PC-3 (cell line): Measurements from ENCODE around the gene PPL.

Source experiments
- CTCF ChIP-seq: fragments of 300-600 bp; sonication (generic); conservative IDR thresholded peaks from 2 replicates; pipeline ENCODE4 v1.5.1; 2017; ENCODE audit warnings: antibody characterized with exemption, low read depth, mild to moderate bottlenecking, low read length
- EZH2 ChIP-seq: fragments of 300-600 bp; sonication (generic); IDR thresholded peaks from one replicate; pipeline ENCODE4 v1.6.1; 2017; ENCODE audit warnings: antibody characterized with exemption, mild to moderate bottlenecking, low read length; ENCODE audit not compliant: unreplicated experiment
- EZH2phosphoT487 ChIP-seq: fragments of 300-600 bp; sonication (generic); IDR thresholded peaks from 2 replicates; pipeline ENCODE4 v1.6.1; 2018; ENCODE audit warnings: mild to moderate bottlenecking, antibody characterized with exemption, low read length, borderline replicate concordance

- TF ChIP-seq CTCF (no peak), EZH2 (no peak), EZH2phosphoT487 (no peak)
Measured at GRCh38 chr16:4870138-4870671, 66.7 kb downstream of the PPL start.
